Keratinocyte (primary cell): Measurements from ENCODE around the gene MAP3K3. TPM values are rescaled to one million over a fixed set of nuclear protein-coding genes. Genes with fewer than 3 reads are reported as not detected.

Experiments used
- DNase-seq: peaks from one replicate; pipeline ENCODE4 v3.0.0-alpha.2; 2011; ENCODE audit warnings: low read depth, missing footprints, low spot score
- FAIRE-seq: peaks from 2 replicates; lab custom pipeline; 2011; peaks lifted over from hg19 to GRCh38; lab: Jason Lieb, UNC
- H2AFZ ChIP-seq: 2 replicates; pipeline ENCODE4 v1.6.0; 2012; ENCODE audit warnings: low read length, control low read depth, inconsistent platforms; ENCODE audit not compliant: control insufficient read depth
- H3K27ac ChIP-seq: 2 replicates; pipeline ENCODE4 v1.5.1; 2011; ENCODE audit warnings: low read length; ENCODE audit not compliant: control insufficient read depth, insufficient read depth
- H3K27me3 ChIP-seq: 3 replicates; pipeline ENCODE4 v1.6.0; 2011; ENCODE audit warnings: low read length; ENCODE audit not compliant: control insufficient read depth, insufficient read depth; ENCODE audit errors: extremely low read depth
- H3K36me3 ChIP-seq, 2 experiments: 2 replicates in 1 of 2; 3 replicates in 1 of 2; pipeline ENCODE4 v1.5.1; 2011; ENCODE audit warnings: low read length in 2 of 2, mild to moderate bottlenecking in 1 of 2; ENCODE audit not compliant: control insufficient read depth in 2 of 2, insufficient read depth in 2 of 2; ENCODE audit errors: extremely low read depth in 1 of 2
- H3K4me1 ChIP-seq: 3 replicates; pipeline ENCODE4 v1.5.1; 2011; ENCODE audit warnings: low read length; ENCODE audit not compliant: control insufficient read depth, insufficient read depth; ENCODE audit errors: extremely low read depth
- H3K4me2 ChIP-seq: 3 replicates; pipeline ENCODE4 v1.6.0; 2011; ENCODE audit warnings: low read depth, low read length; ENCODE audit not compliant: control insufficient read depth, insufficient read depth; ENCODE audit errors: extremely low read depth
- H3K4me3 ChIP-seq, 3 experiments: fragments of 200-600 bp in 1 of 3; sonication (generic) in 1 of 3; 2 replicates in 2 of 3; 3 replicates in 1 of 3; pipeline ENCODE4 v1.5.1; 2011 to 2016; ENCODE audit warnings: low read length in 3 of 3, mild to moderate bottlenecking in 3 of 3, control low read depth in 2 of 3, inconsistent platforms in 1 of 3, low read depth in 1 of 3, mixed read lengths in 1 of 3, mixed run types in 1 of 3, moderate library complexity in 1 of 3; ENCODE audit not compliant: control insufficient read depth in 2 of 3, insufficient read depth in 2 of 3; ENCODE audit errors: extremely low read depth in 1 of 3
- H3K79me2 ChIP-seq: 2 replicates; pipeline ENCODE4 v1.6.0; 2012; ENCODE audit warnings: low read length; ENCODE audit not compliant: control insufficient read depth, insufficient read depth
- H3K9ac ChIP-seq: 3 replicates; pipeline ENCODE4 v1.6.0; 2011; ENCODE audit warnings: low read length; ENCODE audit not compliant: control insufficient read depth, insufficient read depth; ENCODE audit errors: extremely low read depth
- H3K9me1 ChIP-seq: 3 replicates; pipeline ENCODE4 v1.6.0; 2011; ENCODE audit warnings: low read length; ENCODE audit not compliant: control insufficient read depth, insufficient read depth; ENCODE audit errors: extremely low read depth
- H3K9me3 ChIP-seq: 2 replicates; pipeline ENCODE4 v1.5.1; 2012; ENCODE audit warnings: low read depth, low read length; ENCODE audit not compliant: control insufficient read depth
- H4K20me1 ChIP-seq: 3 replicates; pipeline ENCODE4 v1.6.0; 2011; ENCODE audit warnings: low read length; ENCODE audit not compliant: control insufficient read depth, insufficient read depth; ENCODE audit errors: extremely low read depth
- CTCF ChIP-seq, 3 experiments: IDR thresholded peaks in 1 of 3; conservative IDR thresholded peaks in 1 of 3; optimal IDR thresholded peaks in 1 of 3; 2 replicates in 2 of 3; 3 replicates in 1 of 3; pipeline versions ENCODE3 to v1.5.1; 2011; ENCODE audit warnings: low read length in 3 of 3, mild to moderate bottlenecking in 3 of 3, moderate library complexity in 2 of 3, control low read depth in 1 of 3, inconsistent platforms in 1 of 3; ENCODE audit not compliant: insufficient read depth in 2 of 3; ENCODE audit errors: extremely low read depth in 1 of 3
- EZH2 ChIP-seq: IDR thresholded peaks from one replicate; pipeline ENCODE4 v1.6.1; 2012; ENCODE audit warnings: inconsistent platforms, mild to moderate bottlenecking, low read length, moderate library complexity
- dilution Hi-C: fragments of 300-500 bp; cut with MboI; formaldehyde crosslinking; loops from one replicate; pipeline ENCODE4 v1.7.0; 2020; ENCODE audit warnings: low sequenced_read_pairs; ENCODE audit not compliant: extremely low pct_ligation_motif_present
- polyA plus RNA-seq, 5 experiments: library from polyadenylated mRNA; depleted of rRNA in 3 of 5; stranded (reverse) in 3 of 5; stranded (forward) in 1 of 5; unstranded in 1 of 5; fragments of >200 nt; gene quantifications; 1 replicate in 1 of 5; 2 replicates in 3 of 5; 3 replicates in 1 of 5; pipeline versions ENCODE4 v1.2.1 to v1.2.3, GENCODE V29; 2011 to 2012; ENCODE audit warnings: missing spikeins in 2 of 5, low read depth in 1 of 5, low replicate concordance in 1 of 5

Gene MAP3K3
- polyA plus RNA-seq, 1 donor (not counting 4 experiments of a cell fraction or from before 2014, with no cell fraction given): 9.8 TPM

- TF ChIP-seq EZH2 (no peak), CTCF (optimal IDR thresholded peaks at IDR 0.05 in 1 of 3, IDR thresholded peaks at IDR 0.05 in 1 of 3, conservative IDR thresholded peaks at IDR 0.05 in 1 of 3; ENCODE audit: extremely low read depth in 1 of 3, insufficient read depth in 2 of 3, low read length in 3 of 3) (no peak)
- no peaks in the 10 kb centered on the region for H3K9me1 ChIP-seq
- FAIRE-seq (no peak), DNase-seq (no peak)
- H3K79me2 ChIP-seq: no peaks in the 10 kb centered on the region
- H3K4me3 ChIP-seq: no peak overlapping the region
- H3K4me1 ChIP-seq: no peaks in the 10 kb centered on the region
- no peaks in the 10 kb centered on the region for H4K20me1 ChIP-seq
- H3K36me3 ChIP-seq: peaks cover 27 to 33% of the 10 kb centered on the region in 2 experiments
- no peaks in the 10 kb centered on the region for H3K27me3 ChIP-seq
- H3K9me3 ChIP-seq: no peaks in the 10 kb centered on the region
- no peak overlapping the region for H3K4me2 ChIP-seq
- no peak overlapping the region for H3K27ac ChIP-seq
- dilution Hi-C loops: no loop called here
- no peak overlapping the region for H3K9ac ChIP-seq
- H2AFZ ChIP-seq: no peak overlapping the region
Measured at GRCh38 chr17:63588797-63589196, 33.4 kb upstream of the MAP3K3 start.

GRCh38 chr17:63589646-63590045 is 32.6 kb upstream of the MAP3K3 start:
- H4K20me1 ChIP-seq: no peaks in the 10 kb centered on the region
- H3K9me3 ChIP-seq: no peaks in the 10 kb centered on the region
- H3K4me1 ChIP-seq: no peaks in the 10 kb centered on the region
- dilution Hi-C loops: no loop called here
- no peaks in the 10 kb centered on the region for H3K9me1 ChIP-seq
- no peak overlapping the region for H3K9ac ChIP-seq
- H3K36me3 ChIP-seq: peaks cover 27 to 32% of the 10 kb centered on the region in 2 experiments
- no peak overlapping the region for H2AFZ ChIP-seq
- TF ChIP-seq CTCF (optimal IDR thresholded peaks at IDR 0.05 in 1 of 3, IDR thresholded peaks at IDR 0.05 in 1 of 3, conservative IDR thresholded peaks at IDR 0.05 in 1 of 3; ENCODE audit: extremely low read depth in 1 of 3, insufficient read depth in 2 of 3, low read length in 3 of 3): no peak
- no peak for TF ChIP-seq EZH2
- no peaks in the 10 kb centered on the region for H3K27me3 ChIP-seq
- no peak overlapping the region for H3K4me3 ChIP-seq
- no peaks in the 10 kb centered on the region for H3K79me2 ChIP-seq
- H3K27ac ChIP-seq: no peak overlapping the region
- FAIRE-seq: no peak
- DNase-seq: no peak
- no peak overlapping the region for H3K4me2 ChIP-seq
